SK-N-SH treated with all-trans-retinoic acid at 6 μM for 48 hours (cell line): ENCODE results near the gene NOTCH3.

Experiments used
- ATAC-seq: fragments of 200-7000 bp; cut with Tn5 transposase; 3 replicates; pipeline ENCODE4 v1.9.1; 2020; ENCODE audit warnings: mild to moderate bottlenecking, moderate library complexity
- ARNTL ChIP-seq: fragments of 450-650 bp; formaldehyde crosslinking; IDR thresholded peaks from 2 replicates; pipeline ENCODE4 v1.5.0; 2020; ENCODE audit warnings: low read depth, mild to moderate bottlenecking, moderate library complexity, borderline replicate concordance
- BACH2 ChIP-seq: fragments of 250-450 bp; sonication (Bioruptor Pico); IDR thresholded peaks from 2 replicates; pipeline ENCODE4 v1.9.0; 2021; ENCODE audit warnings: mild to moderate bottlenecking, borderline replicate concordance
- CSDC2 ChIP-seq: fragments of 250-450 bp; sonication (Bioruptor Pico); IDR thresholded peaks from 2 replicates; pipeline ENCODE4 v1.5.0; 2020; ENCODE audit warnings: mild to moderate bottlenecking, moderate library complexity
- ESRRG ChIP-seq: fragments of 250-450 bp; sonication (Bioruptor Pico); IDR thresholded peaks from 2 replicates; pipeline ENCODE4 v1.6.1; 2021; ENCODE audit warnings: mild to moderate bottlenecking
- GLIS3 ChIP-seq: fragments of 250-450 bp; sonication (Bioruptor Pico); IDR thresholded peaks from 2 replicates; pipeline ENCODE4 v1.5.0; 2020; ENCODE audit warnings: mild to moderate bottlenecking, moderate library complexity
- ISL1 ChIP-seq: fragments of 250-450 bp; sonication (Bioruptor Pico); IDR thresholded peaks from 2 replicates; pipeline ENCODE4 v2.1.2; 2022; ENCODE audit warnings: mild to moderate bottlenecking, moderate library complexity
- POU6F1 ChIP-seq: fragments of 250-450 bp; sonication (Bioruptor Pico); IDR thresholded peaks from 2 replicates; pipeline ENCODE4 v1.8.0; 2021; ENCODE audit warnings: low read depth, mild to moderate bottlenecking, moderate library complexity, borderline replicate concordance
- RARB ChIP-seq: fragments of 250-450 bp; sonication (Bioruptor Pico); IDR thresholded peaks from 2 replicates; pipeline ENCODE4 v1.8.0; 2021; ENCODE audit warnings: mild to moderate bottlenecking, moderate library complexity
- SNAI2 ChIP-seq: fragments of 250-450 bp; sonication (Bioruptor Pico); IDR thresholded peaks from 2 replicates; pipeline ENCODE4 v1.5.0; 2020; ENCODE audit warnings: mild to moderate bottlenecking, moderate library complexity
- TCF4 ChIP-seq: fragments of 250-450 bp; sonication (Bioruptor Pico); IDR thresholded peaks from 2 replicates; pipeline ENCODE4 v1.8.0; 2021; ENCODE audit warnings: mild to moderate bottlenecking, moderate library complexity, borderline replicate concordance
- TOX ChIP-seq: fragments of 250-450 bp; sonication (Bioruptor Pico); IDR thresholded peaks from 2 replicates; pipeline ENCODE4 v1.8.0; 2021; ENCODE audit warnings: mild to moderate bottlenecking, moderate library complexity, borderline replicate concordance
- ZC3H10 ChIP-seq: fragments of 250-450 bp; sonication (Bioruptor Pico); IDR thresholded peaks from 2 replicates; pipeline ENCODE4 v1.5.1; 2021; ENCODE audit warnings: mild to moderate bottlenecking, moderate library complexity
- ZFP30 ChIP-seq: fragments of 450-650 bp; formaldehyde crosslinking; IDR thresholded peaks from 2 replicates; pipeline ENCODE4 v1.5.0; 2022; ENCODE audit warnings: mild to moderate bottlenecking, moderate library complexity
- ZNF565 ChIP-seq: fragments of 450-650 bp; formaldehyde crosslinking; conservative IDR thresholded peaks from 2 replicates; pipeline ENCODE4 v1.5.0; 2020; ENCODE audit warnings: low read depth, mild to moderate bottlenecking, moderate library complexity
- ZNF70 ChIP-seq: fragments of 450-650 bp; formaldehyde crosslinking; IDR thresholded peaks from 2 replicates; pipeline ENCODE4 v1.5.0; 2020; ENCODE audit warnings: mild to moderate bottlenecking, moderate library complexity
- ZNF8 ChIP-seq: fragments of 450-650 bp; formaldehyde crosslinking; IDR thresholded peaks from 2 replicates; pipeline ENCODE4 v1.5.0; 2020; ENCODE audit warnings: mild to moderate bottlenecking, moderate library complexity
- TF ChIP-seq, protein P1 (sequence below): fragments of 250-450 bp; sonication (Bioruptor Pico); IDR thresholded peaks from 2 replicates; pipeline ENCODE4 v1.5.0; 2020; ENCODE audit warnings: mild to moderate bottlenecking, moderate library complexity
- TF ChIP-seq, protein P2 (sequence below): fragments of 250-450 bp; sonication (Bioruptor Pico); IDR thresholded peaks from 2 replicates; pipeline ENCODE4 v1.5.1; 2021; ENCODE audit warnings: mild to moderate bottlenecking, moderate library complexity
- TF ChIP-seq, protein P3 (sequence below): fragments of 250-450 bp; sonication (Bioruptor Pico); IDR thresholded peaks from 2 replicates; pipeline ENCODE4 v1.8.0; 2020; ENCODE audit warnings: mild to moderate bottlenecking, moderate library complexity, borderline replicate concordance
- TF ChIP-seq, protein P4 (sequence below): fragments of 250-450 bp; sonication (Bioruptor Pico); IDR thresholded peaks from 2 replicates; pipeline ENCODE4 v1.5.1; 2020; ENCODE audit warnings: low read depth, mild to moderate bottlenecking, moderate library complexity

NOTCH3 gene

DNA sequence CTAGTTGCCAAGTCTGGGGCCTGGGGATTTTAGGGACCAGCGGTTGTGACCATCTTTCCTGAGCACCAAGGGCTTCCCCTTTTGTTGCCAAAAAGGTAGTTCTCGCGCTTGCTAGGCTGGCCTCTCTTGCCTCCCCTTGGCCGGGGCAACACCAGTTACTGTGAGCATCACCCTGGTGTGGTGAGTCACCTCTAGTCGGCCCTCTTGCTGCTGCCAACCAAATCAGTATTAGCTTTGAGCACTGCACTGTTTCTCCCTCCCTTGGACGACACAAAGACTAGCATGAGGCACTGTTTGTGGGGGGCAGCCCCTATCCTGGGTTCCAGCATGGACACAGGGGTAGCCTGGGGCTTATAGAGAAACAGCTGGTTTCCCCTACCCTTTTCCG lies 86.6 kb downstream of the NOTCH3 start:
- TF ChIP-seq TCF4 (CRISPR knock-in tag) (no peak), ZNF565 (CRISPR knock-in tag) (no peak), BACH2 (no peak), SNAI2 (CRISPR knock-in tag) (no peak)
- TF ChIP-seq, protein P1, sequence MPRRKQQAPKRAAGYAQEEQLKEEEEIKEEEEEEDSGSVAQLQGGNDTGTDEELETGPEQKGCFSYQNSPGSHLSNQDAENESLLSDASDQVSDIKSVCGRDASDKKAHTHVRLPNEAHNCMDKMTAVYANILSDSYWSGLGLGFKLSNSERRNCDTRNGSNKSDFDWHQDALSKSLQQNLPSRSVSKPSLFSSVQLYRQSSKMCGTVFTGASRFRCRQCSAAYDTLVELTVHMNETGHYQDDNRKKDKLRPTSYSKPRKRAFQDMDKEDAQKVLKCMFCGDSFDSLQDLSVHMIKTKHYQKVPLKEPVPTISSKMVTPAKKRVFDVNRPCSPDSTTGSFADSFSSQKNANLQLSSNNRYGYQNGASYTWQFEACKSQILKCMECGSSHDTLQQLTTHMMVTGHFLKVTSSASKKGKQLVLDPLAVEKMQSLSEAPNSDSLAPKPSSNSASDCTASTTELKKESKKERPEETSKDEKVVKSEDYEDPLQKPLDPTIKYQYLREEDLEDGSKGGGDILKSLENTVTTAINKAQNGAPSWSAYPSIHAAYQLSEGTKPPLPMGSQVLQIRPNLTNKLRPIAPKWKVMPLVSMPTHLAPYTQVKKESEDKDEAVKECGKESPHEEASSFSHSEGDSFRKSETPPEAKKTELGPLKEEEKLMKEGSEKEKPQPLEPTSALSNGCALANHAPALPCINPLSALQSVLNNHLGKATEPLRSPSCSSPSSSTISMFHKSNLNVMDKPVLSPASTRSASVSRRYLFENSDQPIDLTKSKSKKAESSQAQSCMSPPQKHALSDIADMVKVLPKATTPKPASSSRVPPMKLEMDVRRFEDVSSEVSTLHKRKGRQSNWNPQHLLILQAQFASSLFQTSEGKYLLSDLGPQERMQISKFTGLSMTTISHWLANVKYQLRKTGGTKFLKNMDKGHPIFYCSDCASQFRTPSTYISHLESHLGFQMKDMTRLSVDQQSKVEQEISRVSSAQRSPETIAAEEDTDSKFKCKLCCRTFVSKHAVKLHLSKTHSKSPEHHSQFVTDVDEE (CRISPR knock-in tag): no peak
- TF ChIP-seq, all 23 proteins: peak for 0
- peak; percentile 48 for ATAC-seq

GRCh38 chr19:15113245-15114152 lies 87.3 kb downstream of the NOTCH3 start:
- peak; percentile 3; the same call in 1 of the 3 replicates for ATAC-seq
- TF ChIP-seq, protein P1 (CRISPR knock-in tag): no peak
- TF ChIP-seq, protein P2, sequence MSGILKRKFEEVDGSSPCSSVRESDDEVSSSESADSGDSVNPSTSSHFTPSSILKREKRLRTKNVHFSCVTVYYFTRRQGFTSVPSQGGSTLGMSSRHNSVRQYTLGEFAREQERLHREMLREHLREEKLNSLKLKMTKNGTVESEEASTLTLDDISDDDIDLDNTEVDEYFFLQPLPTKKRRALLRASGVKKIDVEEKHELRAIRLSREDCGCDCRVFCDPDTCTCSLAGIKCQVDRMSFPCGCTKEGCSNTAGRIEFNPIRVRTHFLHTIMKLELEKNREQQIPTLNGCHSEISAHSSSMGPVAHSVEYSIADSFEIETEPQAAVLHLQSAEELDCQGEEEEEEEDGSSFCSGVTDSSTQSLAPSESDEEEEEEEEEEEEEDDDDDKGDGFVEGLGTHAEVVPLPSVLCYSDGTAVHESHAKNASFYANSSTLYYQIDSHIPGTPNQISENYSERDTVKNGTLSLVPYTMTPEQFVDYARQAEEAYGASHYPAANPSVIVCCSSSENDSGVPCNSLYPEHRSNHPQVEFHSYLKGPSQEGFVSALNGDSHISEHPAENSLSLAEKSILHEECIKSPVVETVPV (CRISPR knock-in tag): no peak
- TF ChIP-seq ESRRG: no peak
- TF ChIP-seq, protein P3, sequence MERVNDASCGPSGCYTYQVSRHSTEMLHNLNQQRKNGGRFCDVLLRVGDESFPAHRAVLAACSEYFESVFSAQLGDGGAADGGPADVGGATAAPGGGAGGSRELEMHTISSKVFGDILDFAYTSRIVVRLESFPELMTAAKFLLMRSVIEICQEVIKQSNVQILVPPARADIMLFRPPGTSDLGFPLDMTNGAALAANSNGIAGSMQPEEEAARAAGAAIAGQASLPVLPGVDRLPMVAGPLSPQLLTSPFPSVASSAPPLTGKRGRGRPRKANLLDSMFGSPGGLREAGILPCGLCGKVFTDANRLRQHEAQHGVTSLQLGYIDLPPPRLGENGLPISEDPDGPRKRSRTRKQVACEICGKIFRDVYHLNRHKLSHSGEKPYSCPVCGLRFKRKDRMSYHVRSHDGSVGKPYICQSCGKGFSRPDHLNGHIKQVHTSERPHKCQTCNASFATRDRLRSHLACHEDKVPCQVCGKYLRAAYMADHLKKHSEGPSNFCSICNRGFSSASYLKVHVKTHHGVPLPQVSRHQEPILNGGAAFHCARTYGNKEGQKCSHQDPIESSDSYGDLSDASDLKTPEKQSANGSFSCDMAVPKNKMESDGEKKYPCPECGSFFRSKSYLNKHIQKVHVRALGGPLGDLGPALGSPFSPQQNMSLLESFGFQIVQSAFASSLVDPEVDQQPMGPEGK (CRISPR knock-in tag): no peak
- TF ChIP-seq ZNF70 (CRISPR knock-in tag): no peak
- TF ChIP-seq ZFP30 (CRISPR knock-in tag): no peak
- TF ChIP-seq ZNF8 (CRISPR knock-in tag): no peak
- TF ChIP-seq ZC3H10 (CRISPR knock-in tag): no peak
- TF ChIP-seq ZNF565 (CRISPR knock-in tag): no peak
- no peak for TF ChIP-seq TCF4 (CRISPR knock-in tag)
- TF ChIP-seq RARB (CRISPR knock-in tag): no peak
- TF ChIP-seq SNAI2 (CRISPR knock-in tag): no peak
- TF ChIP-seq GLIS3 (CRISPR knock-in tag): no peak
- TF ChIP-seq, protein P4, sequence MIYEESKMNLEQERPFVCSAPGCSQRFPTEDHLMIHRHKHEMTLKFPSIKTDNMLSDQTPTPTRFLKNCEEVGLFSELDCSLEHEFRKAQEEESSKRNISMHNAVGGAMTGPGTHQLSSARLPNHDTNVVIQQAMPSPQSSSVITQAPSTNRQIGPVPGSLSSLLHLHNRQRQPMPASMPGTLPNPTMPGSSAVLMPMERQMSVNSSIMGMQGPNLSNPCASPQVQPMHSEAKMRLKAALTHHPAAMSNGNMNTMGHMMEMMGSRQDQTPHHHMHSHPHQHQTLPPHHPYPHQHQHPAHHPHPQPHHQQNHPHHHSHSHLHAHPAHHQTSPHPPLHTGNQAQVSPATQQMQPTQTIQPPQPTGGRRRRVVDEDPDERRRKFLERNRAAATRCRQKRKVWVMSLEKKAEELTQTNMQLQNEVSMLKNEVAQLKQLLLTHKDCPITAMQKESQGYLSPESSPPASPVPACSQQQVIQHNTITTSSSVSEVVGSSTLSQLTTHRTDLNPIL: no peak
- no peak for TF ChIP-seq ARNTL (CRISPR knock-in tag)
- no peak for TF ChIP-seq BACH2
- no peak for TF ChIP-seq CSDC2 (CRISPR knock-in tag)
- TF ChIP-seq ISL1 (CRISPR knock-in tag): no peak
- no peak for TF ChIP-seq TOX (CRISPR knock-in tag)
- no peak for TF ChIP-seq POU6F1 (CRISPR knock-in tag)
